Hepatocyte (in vitro differentiated cells): Measurements from ENCODE around the gene LDLRAD4. TPM values are rescaled to one million over a fixed set of nuclear protein-coding genes. Genes with fewer than 3 reads are reported as not detected.
"Not testable (repeated sequence)": the region's sequence is repeated elsewhere in the genome, so short reads cannot be mapped to it uniquely, and the experiment has no call there.

ENCODE experiments used
- DNase-seq: peaks from one replicate; pipeline ENCODE4 v3.0.0-alpha.2; 2016; ENCODE audit warnings: low spot score
- H2AFZ ChIP-seq: fragments of 200-600 bp; sonication (generic); 2 replicates; pipeline ENCODE4 v1.6.0; 2016; ENCODE audit warnings: antibody characterized with exemption, mild to moderate bottlenecking
- H3K27ac ChIP-seq: fragments of 200-600 bp; sonication (generic); 2 replicates; pipeline ENCODE4 v1.5.1; 2016; ENCODE audit warnings: mild to moderate bottlenecking
- H3K27me3 ChIP-seq: fragments of 200-600 bp; sonication (generic); 2 replicates; pipeline ENCODE4 v1.6.1; 2016
- H3K36me3 ChIP-seq: fragments of 200-600 bp; sonication (generic); replicated peaks from 2 replicates; pipeline ENCODE4 v1.5.1; 2016; ENCODE audit warnings: low read depth; ENCODE audit not compliant: insufficient read depth
- H3K4me1 ChIP-seq: fragments of 200-600 bp; sonication (generic); 2 replicates; pipeline ENCODE4 v1.5.1; 2016; ENCODE audit warnings: mild to moderate bottlenecking, moderate library complexity; ENCODE audit not compliant: insufficient read depth
- H3K4me2 ChIP-seq: fragments of 200-600 bp; sonication (generic); 2 replicates; pipeline ENCODE4 v1.6.0; 2016
- H3K4me3 ChIP-seq: fragments of 200-600 bp; sonication (generic); 2 replicates; pipeline ENCODE4 v1.5.1; 2016; ENCODE audit warnings: mild to moderate bottlenecking
- H3K79me2 ChIP-seq: fragments of 200-600 bp; sonication (generic); 2 replicates; pipeline ENCODE4 v1.6.0; 2017; ENCODE audit warnings: mild to moderate bottlenecking
- H3K9me2 ChIP-seq: fragments of 200-600 bp; sonication (generic); replicated peaks from 2 replicates; pipeline ENCODE4 v1.6.0; 2017; ENCODE audit warnings: mild to moderate bottlenecking; ENCODE audit not compliant: insufficient read depth
- H3K9me3 ChIP-seq: fragments of 200-600 bp; sonication (generic); 2 replicates; pipeline ENCODE4 v1.5.1; 2016; ENCODE audit warnings: low read depth, mild to moderate bottlenecking
- H4K20me1 ChIP-seq: fragments of 200-600 bp; sonication (generic); 2 replicates; pipeline ENCODE4 v1.6.0; 2016; ENCODE audit warnings: mild to moderate bottlenecking; ENCODE audit not compliant: insufficient read depth, poor library complexity, severe bottlenecking
- CTCF ChIP-seq: fragments of 200-600 bp; sonication (generic); IDR thresholded peaks from 2 replicates; pipeline ENCODE4 v1.5.1; 2016; ENCODE audit warnings: antibody characterized with exemption, mild to moderate bottlenecking; ENCODE audit not compliant: poor library complexity
- EZH2 ChIP-seq: fragments of 200-600 bp; sonication (generic); IDR thresholded peaks from 2 replicates; pipeline ENCODE4 v1.6.1; 2016; ENCODE audit warnings: antibody characterized with exemption, mild to moderate bottlenecking, borderline replicate concordance
- EZH2phosphoT487 ChIP-seq: fragments of 200-600 bp; sonication (generic); IDR thresholded peaks from one replicate; pipeline ENCODE4 v1.6.1; 2018; ENCODE audit warnings: antibody characterized with exemption, mild to moderate bottlenecking, low read depth, moderate library complexity; ENCODE audit not compliant: unreplicated experiment, severe bottlenecking
- WGBS: methylation state at CpG from one replicate; pipeline ENCODE4 v1.1.6; 2016; ENCODE audit warnings: low lambda C conversion rate; ENCODE audit errors: missing lambda C conversion rate; 5-methylcytosine and 5-hydroxymethylcytosine counted together
- polyA plus RNA-seq: library from polyadenylated mRNA; unstranded; fragments of >200 nt; fragmentation: Nextera tagmentation; extraction: Ambion mirVana; gene quantifications from 2 replicates; pipeline ENCODE4 v1.2.1, GENCODE V29; 2016
- total RNA-seq: library from RNA; depleted of rRNA; stranded (reverse); fragments of >200 nt; gene quantifications from 2 replicates; pipeline ENCODE4 v1.2.3, GENCODE V29; 2014

Gene LDLRAD4
- total and polyA plus RNA-seq, 2 experiments from 2014 or later = 15.1 to 29.0 TPM

GRCh38 chr18:13680612-13681011 lies 462.1 kb downstream of the LDLRAD4 start:
- H3K4me2 ChIP-seq = no peak overlapping the region
- peaks cover 28% of the 10 kb centered on the region for H3K79me2 ChIP-seq
- DNase-seq = peak; percentile 48
- H4K20me1 ChIP-seq = no peaks in the 10 kb centered on the region
- H3K9me3 ChIP-seq = no peaks in the 10 kb centered on the region
- H3K9me2 ChIP-seq = no peaks in the 10 kb centered on the region
- H3K4me1 ChIP-seq = no peaks in the 10 kb centered on the region
- no peak overlapping the region for H3K27ac ChIP-seq
- no peaks in the 10 kb centered on the region for H3K27me3 ChIP-seq
- H2AFZ ChIP-seq = no peak overlapping the region
- H3K36me3 ChIP-seq = no peaks in the 10 kb centered on the region
- no peak overlapping the region for H3K4me3 ChIP-seq
- TF ChIP-seq CTCF (peak; percentile 49), EZH2phosphoT487 (no peak), EZH2 (no peak)
- WGBS = 48% methylated on average over 5 of the region's 5 CpGs

DNA sequence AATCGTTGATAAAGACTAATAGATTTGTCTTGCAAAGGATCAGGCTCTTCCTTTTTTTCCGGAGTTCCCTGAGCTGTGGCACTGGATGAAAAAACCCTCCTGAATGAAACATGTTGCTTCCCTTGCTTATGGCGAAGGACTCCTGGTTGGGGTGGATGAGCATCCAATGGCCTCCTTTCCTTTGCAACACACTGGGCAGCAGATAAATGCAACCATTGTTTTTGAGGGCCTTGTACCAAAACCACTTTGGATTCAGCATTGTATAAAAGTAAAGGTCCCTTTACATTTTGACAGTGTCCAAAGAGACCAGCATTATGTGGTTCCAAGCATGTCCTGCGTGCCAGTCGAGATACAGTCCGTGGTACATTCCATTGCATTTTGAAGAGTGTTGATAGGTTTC lies 463.1 kb downstream of the LDLRAD4 start:
- Histone ChIP-seq H3K27ac (no peak overlapping the region), H3K79me2 (peaks cover 38% of the 10 kb centered on the region), H3K36me3 (no peaks in the 10 kb centered on the region), H3K27me3 (no peaks in the 10 kb centered on the region), H2AFZ (no peak overlapping the region), H3K9me3 (no peaks in the 10 kb centered on the region), H3K4me3 (no peak overlapping the region), H3K9me2 (no peaks in the 10 kb centered on the region), H3K4me2 (no peak overlapping the region), H4K20me1 (no peaks in the 10 kb centered on the region), H3K4me1 (no peaks in the 10 kb centered on the region)
- TF ChIP-seq EZH2phosphoT487 = no peak
- no peak for DNase-seq
- 98% methylated on average over 6 of the region's 6 CpGs for WGBS

DNA sequence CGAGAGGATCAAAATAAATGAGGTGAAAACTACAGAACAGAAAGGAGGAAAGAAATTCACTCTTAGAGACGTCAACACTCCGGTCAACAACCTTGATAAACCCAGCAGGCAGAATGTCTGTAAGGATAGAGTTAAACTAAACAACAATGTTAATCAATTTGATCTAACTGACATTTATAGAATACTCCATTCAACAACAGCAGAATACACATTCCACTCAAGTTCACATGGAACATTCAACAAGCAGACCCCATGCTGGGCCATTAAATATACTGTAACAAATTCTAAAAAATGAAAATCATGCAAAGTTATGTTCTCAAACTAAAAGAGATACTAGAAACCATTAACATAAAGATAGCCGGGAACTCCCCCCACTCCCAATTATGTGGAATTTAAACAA lies 466.0 kb downstream of the LDLRAD4 start:
- Histone ChIP-seq H3K4me2 (no peak overlapping the region), H3K36me3 (no peaks in the 10 kb centered on the region), H3K27ac (no peak overlapping the region), H3K4me3 (no peak overlapping the region), H2AFZ (no peak overlapping the region), H3K27me3 (no peaks in the 10 kb centered on the region), H4K20me1 (no peaks in the 10 kb centered on the region), H3K9me2 (no peaks in the 10 kb centered on the region), H3K79me2 (peaks cover 59% of the 10 kb centered on the region), H3K4me1 (no peaks in the 10 kb centered on the region), H3K9me3 (no peaks in the 10 kb centered on the region)
- DNase-seq = no peak
- WGBS = 79% methylated on average over 4 of the region's 4 CpGs
- TF ChIP-seq CTCF (no peak), EZH2 (no peak), EZH2phosphoT487 (no peak)

GRCh38 chr18:13688191-13689136 lies 469.9 kb downstream of the LDLRAD4 start:
- Histone ChIP-seq H3K4me2 (no peak overlapping the region), H3K36me3 (no peaks in the 10 kb centered on the region), H3K4me1 (no peaks in the 10 kb centered on the region), H2AFZ (no peak overlapping the region), H3K79me2 (peaks cover 72% of the 10 kb centered on the region), H3K4me3 (no peak overlapping the region), H3K9me3 (no peaks in the 10 kb centered on the region), H3K9me2 (no peaks in the 10 kb centered on the region), H4K20me1 (no peaks in the 10 kb centered on the region), H3K27me3 (no peaks in the 10 kb centered on the region), H3K27ac (no peak overlapping the region)
- TF ChIP-seq EZH2phosphoT487 (no peak), EZH2 (no peak), CTCF (no peak)
- whole genome bisulfite sequencing = 93% methylated on average over 21 of the region's 21 CpGs
- no peak for DNase-seq

DNA sequence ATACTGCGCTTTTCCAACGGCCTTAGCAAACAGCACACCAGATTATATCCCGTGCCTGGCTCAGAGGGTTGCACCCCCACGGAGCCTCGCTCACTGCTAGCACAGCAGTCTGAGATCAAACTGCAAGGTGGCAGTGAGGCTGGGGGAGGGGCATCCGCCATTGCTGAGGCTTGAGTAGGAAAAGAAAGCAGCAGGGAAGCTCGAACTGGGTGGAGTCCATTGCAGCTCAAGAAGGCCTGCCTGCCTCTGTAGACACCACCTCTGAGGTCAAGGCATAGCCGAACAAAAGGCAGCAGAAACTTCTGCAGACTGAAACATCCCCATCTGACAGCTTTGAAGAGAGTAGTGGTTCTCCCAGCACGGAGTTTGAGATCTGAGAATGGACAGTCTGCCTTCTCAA lies 471.5 kb downstream of the LDLRAD4 start:
- H3K9me3 ChIP-seq, H3K4me2 ChIP-seq, H3K27ac ChIP-seq, DNase-seq, H3K36me3 ChIP-seq, H2AFZ ChIP-seq, H3K4me3 ChIP-seq, H3K27me3 ChIP-seq, H3K9me2 ChIP-seq, H4K20me1 ChIP-seq, H3K4me1 ChIP-seq: not testable (repeated sequence)
- H3K79me2 ChIP-seq = peaks cover 61% of the 10 kb centered on the region
- 96% methylated on average over 9 of the region's 9 CpGs for WGBS

DNA sequence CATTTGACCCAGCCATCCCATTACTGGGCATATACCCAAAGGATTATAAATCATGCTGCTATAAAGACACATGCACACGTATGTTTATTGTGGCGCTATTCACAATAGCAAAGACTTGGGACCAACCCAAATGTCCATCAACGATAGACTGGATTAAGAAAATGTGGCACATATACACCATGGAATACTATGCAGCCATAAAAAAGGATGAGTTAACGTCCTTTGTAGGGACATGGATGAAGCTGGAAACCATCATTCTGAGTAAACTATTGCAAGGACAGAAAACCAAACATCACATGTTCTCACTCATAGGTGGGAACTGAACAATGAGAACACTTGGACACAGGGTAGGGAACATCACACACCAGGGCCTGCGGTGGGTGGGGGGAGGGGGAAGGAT lies 476.8 kb downstream of the LDLRAD4 start:
- not testable (repeated sequence) for H3K9me2 ChIP-seq, H3K36me3 ChIP-seq, H3K4me3 ChIP-seq, H3K4me1 ChIP-seq, H4K20me1 ChIP-seq, H3K27ac ChIP-seq, H2AFZ ChIP-seq, H3K4me2 ChIP-seq, H3K27me3 ChIP-seq, DNase-seq, H3K9me3 ChIP-seq
- WGBS = 86% methylated on average over 5 of the region's 5 CpGs
- peaks cover 47% of the 10 kb centered on the region for H3K79me2 ChIP-seq
